SK-N-MC (cell line): ENCODE measurements around the gene RYR2.

ENCODE experiments used
- EZH2 ChIP-seq: fragments of 200-600 bp; sonication (generic); IDR thresholded peaks from one replicate; pipeline ENCODE4 v1.6.1; 2017; ENCODE audit warnings: antibody characterized with exemption
- POLR2AphosphoS5 ChIP-seq: IDR thresholded peaks from 2 replicates; pipeline ENCODE4 v1.6.1; 2012; ENCODE audit warnings: mild to moderate bottlenecking, low read depth, low read length, borderline replicate concordance

- TF ChIP-seq POLR2AphosphoS5 (no peak), EZH2 (no peak)
Observed at GRCh38 chr1:237126180-237126579, 84.2 kb downstream of the RYR2 start.
